Measurements from ENCODE around the gene GALNT2. TPM values are rescaled to one million over a fixed set of nuclear protein-coding genes. Genes with fewer than 3 reads are reported as not detected.

The GALNT2 gene
- total RNA-seq, 1 donor from 2014 or later: 58.0 TPM

DNA sequence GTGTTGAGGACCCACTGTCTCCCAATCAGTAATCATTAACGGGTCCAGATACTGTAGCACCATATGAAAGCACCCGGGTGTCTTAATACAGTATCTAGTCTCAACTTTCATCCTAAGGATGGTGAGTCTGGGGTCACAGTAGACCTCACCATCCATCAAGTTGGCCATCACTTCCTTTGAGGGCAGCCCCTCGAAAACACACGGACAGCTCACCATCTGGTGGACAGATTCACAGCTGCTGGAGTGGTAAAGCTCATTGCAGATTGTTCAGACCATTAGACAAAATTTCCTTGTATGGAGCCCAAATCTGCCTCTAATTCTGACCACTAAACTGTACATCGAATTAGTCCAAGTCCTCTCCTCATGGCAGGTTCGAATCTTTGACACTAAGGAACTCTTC, 236.0 kb downstream of the GALNT2 start:
- Mint-ChIP-seq H3K36me3 (ENCODE audit: low read depth) (no peaks in the 10 kb centered on the region), H3K9me3 (no peaks in the 10 kb centered on the region), H3K27ac (ENCODE audit: unreplicated experiment) (no peak overlapping the region)

DNA sequence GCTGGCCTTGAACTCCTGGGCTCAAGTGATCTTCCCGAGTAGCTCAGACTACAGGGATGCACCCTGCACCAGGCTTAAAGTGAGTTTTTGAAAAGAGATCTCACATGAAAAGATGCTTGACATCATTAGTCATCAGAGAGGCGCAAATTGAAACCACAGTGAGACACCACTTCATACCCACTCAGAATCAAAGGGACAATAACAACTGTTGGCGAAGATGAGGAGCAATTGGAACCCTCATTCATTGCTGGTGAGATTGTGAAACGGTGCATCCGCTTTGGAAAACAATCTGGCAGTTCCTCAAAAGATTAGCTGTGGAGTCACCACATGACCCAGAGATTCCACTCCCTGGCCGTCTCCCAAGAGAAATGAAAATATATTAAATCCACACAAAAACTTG, 236.8 kb downstream of the GALNT2 start:
- no peak for DNase-seq (ENCODE audit: low read depth, low spot score)
- peak overlapping the region; percentile 36 for H3K27ac Mint-ChIP-seq (ENCODE audit: unreplicated experiment)
- H3K9me3 Mint-ChIP-seq: no peaks in the 10 kb centered on the region
- no peak overlapping the region for H3K4me3 Mint-ChIP-seq
- no peaks in the 10 kb centered on the region for H3K27me3 Mint-ChIP-seq (ENCODE audit: low read depth)
- no peaks in the 10 kb centered on the region for H3K36me3 Mint-ChIP-seq (ENCODE audit: low read depth)
- H3K4me1 Mint-ChIP-seq: peaks cover 6% of the 10 kb centered on the region
- TF ChIP-seq, protein P1, sequence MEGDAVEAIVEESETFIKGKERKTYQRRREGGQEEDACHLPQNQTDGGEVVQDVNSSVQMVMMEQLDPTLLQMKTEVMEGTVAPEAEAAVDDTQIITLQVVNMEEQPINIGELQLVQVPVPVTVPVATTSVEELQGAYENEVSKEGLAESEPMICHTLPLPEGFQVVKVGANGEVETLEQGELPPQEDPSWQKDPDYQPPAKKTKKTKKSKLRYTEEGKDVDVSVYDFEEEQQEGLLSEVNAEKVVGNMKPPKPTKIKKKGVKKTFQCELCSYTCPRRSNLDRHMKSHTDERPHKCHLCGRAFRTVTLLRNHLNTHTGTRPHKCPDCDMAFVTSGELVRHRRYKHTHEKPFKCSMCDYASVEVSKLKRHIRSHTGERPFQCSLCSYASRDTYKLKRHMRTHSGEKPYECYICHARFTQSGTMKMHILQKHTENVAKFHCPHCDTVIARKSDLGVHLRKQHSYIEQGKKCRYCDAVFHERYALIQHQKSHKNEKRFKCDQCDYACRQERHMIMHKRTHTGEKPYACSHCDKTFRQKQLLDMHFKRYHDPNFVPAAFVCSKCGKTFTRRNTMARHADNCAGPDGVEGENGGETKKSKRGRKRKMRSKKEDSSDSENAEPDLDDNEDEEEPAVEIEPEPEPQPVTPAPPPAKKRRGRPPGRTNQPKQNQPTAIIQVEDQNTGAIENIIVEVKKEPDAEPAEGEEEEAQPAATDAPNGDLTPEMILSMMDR (conservative IDR thresholded peaks at IDR 0.05): no peak

More for the DNA sequence above, 236.0 kb downstream of the GALNT2 start:
- Mint-ChIP-seq H3K4me3 (no peak overlapping the region), H3K27me3 (ENCODE audit: low read depth) (no peaks in the 10 kb centered on the region), H3K4me1 (peaks cover 6% of the 10 kb centered on the region)
- no peak for DNase-seq (ENCODE audit: low read depth, low spot score)
- TF ChIP-seq, protein P1 (conservative IDR thresholded peaks at IDR 0.05): no peak

DNA sequence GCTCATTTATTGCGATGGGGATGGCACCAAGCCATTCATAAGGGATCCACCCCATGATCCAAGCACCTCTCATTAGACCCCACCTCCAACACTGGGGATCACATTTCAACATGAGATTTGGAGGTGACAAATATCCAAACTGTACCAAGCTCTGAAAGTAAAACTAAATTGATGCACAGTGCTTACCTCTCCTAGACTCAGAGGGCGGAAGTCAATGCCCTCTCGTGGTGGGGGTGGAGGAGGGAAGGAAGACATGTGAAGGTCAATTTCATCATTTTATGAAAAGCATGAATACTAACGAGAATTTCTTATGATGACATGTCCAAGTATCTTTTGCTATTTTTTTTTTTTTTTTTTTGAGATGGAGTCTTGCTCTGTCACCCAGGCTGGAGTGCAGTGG, 239.1 kb downstream of the GALNT2 start:
- DNase-seq (ENCODE audit: low read depth, low spot score): no peak
- peaks cover 4% of the 10 kb centered on the region for H3K4me1 Mint-ChIP-seq
- no peak overlapping the region for H3K4me3 Mint-ChIP-seq
- no peaks in the 10 kb centered on the region for H3K9me3 Mint-ChIP-seq
- TF ChIP-seq, protein P1 (conservative IDR thresholded peaks at IDR 0.05): no peak
- H3K36me3 Mint-ChIP-seq (ENCODE audit: low read depth): no peaks in the 10 kb centered on the region
- H3K27ac Mint-ChIP-seq (ENCODE audit: unreplicated experiment): no peak overlapping the region
- H3K27me3 Mint-ChIP-seq (ENCODE audit: low read depth): no peaks in the 10 kb centered on the region

DNA sequence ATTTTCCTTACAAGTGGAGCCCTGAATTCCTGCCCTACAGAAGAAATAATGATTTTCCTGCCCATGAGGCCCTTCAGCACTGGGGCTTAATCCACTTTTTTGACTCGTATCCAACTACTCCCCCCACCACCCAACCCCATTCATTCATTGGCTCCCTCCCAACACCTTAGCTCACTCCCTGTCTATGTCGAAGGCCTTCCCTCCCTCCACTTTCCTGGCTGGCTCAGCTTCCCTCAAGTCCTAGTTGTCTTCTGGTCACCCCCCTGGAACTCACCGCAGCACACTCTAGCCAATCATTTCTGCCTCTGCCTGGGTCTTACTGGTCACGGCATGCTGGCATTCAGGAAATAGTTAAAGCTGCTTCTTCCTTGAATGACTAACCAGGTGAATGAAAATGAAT, 240.2 kb downstream of the GALNT2 start:
- Mint-ChIP-seq H3K4me1 (peaks cover 4% of the 10 kb centered on the region), H3K27me3 (ENCODE audit: low read depth) (no peaks in the 10 kb centered on the region), H3K27ac (ENCODE audit: unreplicated experiment) (peak overlapping the region; percentile 67), H3K4me3 (no peak overlapping the region), H3K9me3 (no peaks in the 10 kb centered on the region), H3K36me3 (ENCODE audit: low read depth) (no peaks in the 10 kb centered on the region)
- TF ChIP-seq, protein P1 (conservative IDR thresholded peaks at IDR 0.05): no peak
- no peak for DNase-seq (ENCODE audit: low read depth, low spot score)

DNA sequence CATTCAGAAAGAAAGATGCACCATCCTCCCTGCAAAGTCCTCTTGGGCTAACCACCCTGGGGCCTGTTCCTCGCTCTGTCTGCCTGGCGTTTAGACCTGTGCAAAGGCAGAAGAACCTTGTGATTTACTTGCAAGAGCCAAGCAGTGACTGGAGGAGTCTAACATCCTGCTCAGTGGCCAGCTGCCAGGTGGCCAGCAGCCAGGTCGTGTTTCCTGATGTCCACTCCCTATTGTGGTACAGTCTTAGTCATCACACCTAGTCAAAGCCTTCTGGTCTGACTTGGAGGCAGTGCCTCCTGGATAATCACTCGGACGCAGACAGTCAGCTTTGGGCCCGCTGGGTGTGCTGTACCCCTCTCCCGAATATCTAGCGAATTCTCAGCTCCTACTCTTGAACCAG, 241.0 kb downstream of the GALNT2 start:
- Mint-ChIP-seq H3K4me1 (peaks cover 4% of the 10 kb centered on the region), H3K4me3 (no peak overlapping the region), H3K36me3 (ENCODE audit: low read depth) (no peaks in the 10 kb centered on the region), H3K27me3 (ENCODE audit: low read depth) (no peaks in the 10 kb centered on the region), H3K9me3 (no peaks in the 10 kb centered on the region), H3K27ac (ENCODE audit: unreplicated experiment) (peak overlapping the region; percentile 6)
- DNase-seq (ENCODE audit: low read depth, low spot score): no peak
- TF ChIP-seq, protein P1 (conservative IDR thresholded peaks at IDR 0.05): no peak

DNA sequence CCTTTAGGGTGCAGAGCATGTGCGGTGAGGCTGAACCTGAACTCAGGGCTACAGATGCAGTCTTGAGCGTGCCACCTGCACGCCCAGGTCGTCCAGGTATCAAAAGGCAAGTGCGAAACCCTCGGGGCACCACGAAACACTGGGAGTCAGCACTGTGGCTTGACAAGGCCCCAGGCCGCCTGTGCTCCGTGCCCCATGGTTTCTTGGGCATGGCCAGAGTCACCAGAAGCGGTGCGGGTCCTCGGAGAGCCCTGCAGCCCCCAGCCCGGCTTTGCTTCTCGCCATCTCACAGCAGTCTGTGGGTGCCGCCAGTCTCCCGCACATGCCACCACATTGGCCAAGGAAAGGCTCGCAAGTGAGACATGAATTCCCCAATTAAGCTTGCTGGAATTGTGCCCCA, 241.8 kb downstream of the GALNT2 start:
- H3K4me3 Mint-ChIP-seq: no peak overlapping the region
- peaks cover 4% of the 10 kb centered on the region for H3K4me1 Mint-ChIP-seq
- DNase-seq (ENCODE audit: low read depth, low spot score): no peak
- TF ChIP-seq, protein P1 (conservative IDR thresholded peaks at IDR 0.05): no peak
- no peaks in the 10 kb centered on the region for H3K9me3 Mint-ChIP-seq
- H3K27ac Mint-ChIP-seq (ENCODE audit: unreplicated experiment): peak overlapping the region; percentile 25
- H3K36me3 Mint-ChIP-seq (ENCODE audit: low read depth): no peaks in the 10 kb centered on the region
- H3K27me3 Mint-ChIP-seq (ENCODE audit: low read depth): no peaks in the 10 kb centered on the region

All from neural crest cell (in vitro differentiated cells).